ENCODE results near the gene SDK2.

Gene SDK2

DNA sequence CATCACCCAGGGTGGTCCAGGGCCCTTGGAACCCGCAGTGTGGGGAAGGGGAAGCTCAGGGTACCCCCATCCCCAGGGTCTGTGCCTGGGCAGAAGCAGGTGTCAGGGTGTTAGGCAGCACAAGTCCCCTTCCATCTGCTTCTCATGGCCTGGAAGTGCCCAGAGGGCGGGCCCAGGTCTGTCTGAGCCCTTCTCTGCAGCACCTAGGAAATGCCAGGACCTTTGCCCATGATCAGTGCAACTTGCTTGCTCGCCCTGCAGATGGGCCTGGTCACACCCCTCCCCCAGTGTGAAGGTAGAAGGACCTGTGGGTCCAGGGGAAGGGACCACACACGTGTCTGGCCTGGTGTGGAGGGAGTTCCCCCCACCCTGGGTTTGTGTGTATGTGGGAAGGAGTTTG, 174.9 kb downstream of the SDK2 start:
- DNase-seq = no peak
- Histone ChIP-seq H3F3A (ENCODE audit: insufficient read depth, low read length) (no peaks in the 10 kb centered on the region), H3K9me3 (replicated peaks; ENCODE audit: insufficient read depth, low read length) (no peaks in the 10 kb centered on the region), H3K9ac (ENCODE audit: low read length) (no peak overlapping the region), H3K4me2 (ENCODE audit: low read depth, low read length) (no peak overlapping the region), H3K36me3 (replicated peaks; ENCODE audit: insufficient read depth, low read length) (no peaks in the 10 kb centered on the region), H3K9me2 (replicated peaks; ENCODE audit: insufficient read depth, low read length) (no peaks in the 10 kb centered on the region), H3K27me3 (replicated peaks; ENCODE audit: insufficient read depth, low read length) (peaks cover 62% of the 10 kb centered on the region), H3K4me1 (ENCODE audit: low read length) (no peaks in the 10 kb centered on the region), H3K4me3 (ENCODE audit: low read length) (no peak overlapping the region), H4K20me1 (ENCODE audit: insufficient read depth, low read length) (no peaks in the 10 kb centered on the region), H3K79me2 (ENCODE audit: low read length) (no peaks in the 10 kb centered on the region), H3K27ac (ENCODE audit: low read length) (no peak overlapping the region), H2AFZ (ENCODE audit: low read length) (no peak overlapping the region)
- TF ChIP-seq EZH2phosphoT487 (IDR thresholded peaks at IDR 0.05; ENCODE audit: low read length) (no peak), CTCF (IDR thresholded peaks at IDR 0.05; ENCODE audit: low read length) (no peak), EZH2 (optimal IDR thresholded peaks at IDR 0.05; ENCODE audit: low read depth, low read length) (no peak)

GRCh38 chr17:73468221-73468620, 176.0 kb downstream of the SDK2 start:
- H3K9me2 ChIP-seq (replicated peaks; ENCODE audit: insufficient read depth, low read length) = no peaks in the 10 kb centered on the region
- H3K4me3 ChIP-seq (ENCODE audit: low read length) = no peak overlapping the region
- no peak overlapping the region for H2AFZ ChIP-seq (ENCODE audit: low read length)
- H3K4me1 ChIP-seq (ENCODE audit: low read length) = no peaks in the 10 kb centered on the region
- no peaks in the 10 kb centered on the region for H3K79me2 ChIP-seq (ENCODE audit: low read length)
- H3K4me2 ChIP-seq (ENCODE audit: low read depth, low read length) = no peak overlapping the region
- no peak overlapping the region for H3K9ac ChIP-seq (ENCODE audit: low read length)
- no peaks in the 10 kb centered on the region for H4K20me1 ChIP-seq (ENCODE audit: insufficient read depth, low read length)
- TF ChIP-seq EZH2phosphoT487 (IDR thresholded peaks at IDR 0.05; ENCODE audit: low read length) (no peak), EZH2 (optimal IDR thresholded peaks at IDR 0.05; ENCODE audit: low read depth, low read length) (no peak), CTCF (IDR thresholded peaks at IDR 0.05; ENCODE audit: low read length) (no peak)
- H3K36me3 ChIP-seq (replicated peaks; ENCODE audit: insufficient read depth, low read length) = no peaks in the 10 kb centered on the region
- no peak for DNase-seq
- H3K27me3 ChIP-seq (replicated peaks; ENCODE audit: insufficient read depth, low read length) = peaks cover 61% of the 10 kb centered on the region
- no peaks in the 10 kb centered on the region for H3K9me3 ChIP-seq (replicated peaks; ENCODE audit: insufficient read depth, low read length)
- H3F3A ChIP-seq (ENCODE audit: insufficient read depth, low read length) = no peaks in the 10 kb centered on the region
- H3K27ac ChIP-seq (ENCODE audit: low read length) = no peak overlapping the region

- H3K79me2 ChIP-seq (ENCODE audit: low read length) = no peaks in the 10 kb centered on the region
- no peaks in the 10 kb centered on the region for H3K4me1 ChIP-seq (ENCODE audit: low read length)
- DNase-seq = no peak
- H3K36me3 ChIP-seq (replicated peaks; ENCODE audit: insufficient read depth, low read length) = no peaks in the 10 kb centered on the region
- TF ChIP-seq CTCF (IDR thresholded peaks at IDR 0.05; ENCODE audit: low read length) (no peak), EZH2 (optimal IDR thresholded peaks at IDR 0.05; ENCODE audit: low read depth, low read length) (no peak), EZH2phosphoT487 (IDR thresholded peaks at IDR 0.05; ENCODE audit: low read length) (no peak)
- no peaks in the 10 kb centered on the region for H3K9me2 ChIP-seq (replicated peaks; ENCODE audit: insufficient read depth, low read length)
- no peak overlapping the region for H3K9ac ChIP-seq (ENCODE audit: low read length)
- H3K27me3 ChIP-seq (replicated peaks; ENCODE audit: insufficient read depth, low read length) = peaks cover 61% of the 10 kb centered on the region
- H2AFZ ChIP-seq (ENCODE audit: low read length) = no peak overlapping the region
- H3K4me2 ChIP-seq (ENCODE audit: low read depth, low read length) = no peak overlapping the region
- no peaks in the 10 kb centered on the region for H3K9me3 ChIP-seq (replicated peaks; ENCODE audit: insufficient read depth, low read length)
- H3F3A ChIP-seq (ENCODE audit: insufficient read depth, low read length) = no peaks in the 10 kb centered on the region
- H3K4me3 ChIP-seq (ENCODE audit: low read length) = no peak overlapping the region
- no peak overlapping the region for H3K27ac ChIP-seq (ENCODE audit: low read length)
- H4K20me1 ChIP-seq (ENCODE audit: insufficient read depth, low read length) = no peaks in the 10 kb centered on the region
Observed at GRCh38 chr17:73467651-73468050, 176.6 kb downstream of the SDK2 start.

All from MM.1S (cell line).